HG03039 (cell line): ENCODE data around the gene NDUFS7.

Experiments
- ATAC-seq: cut with Tn5 transposase; IDR thresholded peaks from one replicate; pipeline ENCODE4 v1.9.1; 2021; ENCODE audit warnings: mild to moderate bottlenecking, moderate library complexity; ENCODE audit not compliant: unreplicated experiment

NDUFS7 gene

GRCh38 chr19:1399745-1400144 lies 16.0 kb downstream of the NDUFS7 start:
- no peak for ATAC-seq

- no peak for ATAC-seq
Observed at GRCh38 chr19:1400281-1401137, 16.8 kb downstream of the NDUFS7 start.

- no peak for ATAC-seq
Observed at GRCh38 chr19:1401138-1401888, 17.6 kb downstream of the NDUFS7 start, which contains the start of gene GAMT. GAMT (minus strand) TSS chr19:1401542; CDS start chr19:1401476, 66 bp downstream.

GRCh38 chr19:1401889-1402217 lies 18.1 kb downstream of the NDUFS7 start:
- ATAC-seq: no peak

- no peak for ATAC-seq
Observed at GRCh38 chr19:1402411-1403070, 18.8 kb downstream of the NDUFS7 start.

GRCh38 chr19:1406774-1407527 lies 23.2 kb downstream of the NDUFS7 start:
- ATAC-seq: peak; percentile 67

GRCh38 chr19:1407528-1408299 lies 24.0 kb downstream of the NDUFS7 start, which contains the start of gene DAZAP1:
DAZAP1 (plus strand) TSS chr19:1407586; CDS start chr19:1407774, 188 bp downstream.
- ATAC-seq: peak; percentile 31

- no peak for ATAC-seq
Observed at GRCh38 chr19:1408300-1409203, 24.8 kb downstream of the NDUFS7 start.

- ATAC-seq: no peak
Observed at GRCh38 chr19:1409204-1410005, 25.7 kb downstream of the NDUFS7 start.

- ATAC-seq: no peak
Observed at GRCh38 chr19:1410136-1410786, 26.6 kb downstream of the NDUFS7 start.

- ATAC-seq: no peak
Observed at GRCh38 chr19:1410789-1411188, 27.1 kb downstream of the NDUFS7 start.

GRCh38 chr19:1411255-1412191 lies 27.8 kb downstream of the NDUFS7 start:
- ATAC-seq: no peak

- no peak for ATAC-seq
Observed at GRCh38 chr19:1412323-1412923, 28.7 kb downstream of the NDUFS7 start.

- ATAC-seq: no peak
Observed at GRCh38 chr19:1412995-1413800, 29.5 kb downstream of the NDUFS7 start.
